Measurements from ENCODE around the gene CLIC2.

Gene CLIC2

DNA sequence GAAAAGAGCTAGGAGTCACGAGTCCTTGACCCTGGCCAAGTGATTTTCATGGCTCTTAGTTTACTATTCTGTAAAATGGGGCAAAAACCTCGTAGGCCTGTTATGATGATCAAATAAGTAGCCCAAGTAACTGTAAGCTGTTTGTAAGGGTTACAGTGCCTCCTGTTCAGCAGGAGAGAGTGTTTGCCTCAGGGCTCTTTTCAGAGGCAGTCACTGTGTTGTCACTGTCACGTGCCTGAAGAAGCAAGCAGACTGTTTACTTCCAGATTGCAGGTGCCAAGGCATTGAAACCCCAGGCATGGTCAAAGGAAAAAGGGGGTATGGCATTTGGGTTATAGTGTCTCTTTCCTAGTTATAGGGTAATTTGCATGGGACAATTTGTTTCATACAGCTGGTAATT lies 74.7 kb downstream of the CLIC2 start:
- H3K4me3 ChIP-seq (ENCODE audit: low read depth, low read length), result no peak overlapping the region
- TF ChIP-seq, protein P1, sequence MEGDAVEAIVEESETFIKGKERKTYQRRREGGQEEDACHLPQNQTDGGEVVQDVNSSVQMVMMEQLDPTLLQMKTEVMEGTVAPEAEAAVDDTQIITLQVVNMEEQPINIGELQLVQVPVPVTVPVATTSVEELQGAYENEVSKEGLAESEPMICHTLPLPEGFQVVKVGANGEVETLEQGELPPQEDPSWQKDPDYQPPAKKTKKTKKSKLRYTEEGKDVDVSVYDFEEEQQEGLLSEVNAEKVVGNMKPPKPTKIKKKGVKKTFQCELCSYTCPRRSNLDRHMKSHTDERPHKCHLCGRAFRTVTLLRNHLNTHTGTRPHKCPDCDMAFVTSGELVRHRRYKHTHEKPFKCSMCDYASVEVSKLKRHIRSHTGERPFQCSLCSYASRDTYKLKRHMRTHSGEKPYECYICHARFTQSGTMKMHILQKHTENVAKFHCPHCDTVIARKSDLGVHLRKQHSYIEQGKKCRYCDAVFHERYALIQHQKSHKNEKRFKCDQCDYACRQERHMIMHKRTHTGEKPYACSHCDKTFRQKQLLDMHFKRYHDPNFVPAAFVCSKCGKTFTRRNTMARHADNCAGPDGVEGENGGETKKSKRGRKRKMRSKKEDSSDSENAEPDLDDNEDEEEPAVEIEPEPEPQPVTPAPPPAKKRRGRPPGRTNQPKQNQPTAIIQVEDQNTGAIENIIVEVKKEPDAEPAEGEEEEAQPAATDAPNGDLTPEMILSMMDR (IDR thresholded peaks at IDR 0.05; ENCODE audit: insufficient read depth, low read length, missing control alignments), result no peak
- ChIA-PET POLR2A (no interaction called here), CTCF (no interaction called here)
- no peak for DNase-seq (ENCODE audit: low read depth, low spot score)

DNA sequence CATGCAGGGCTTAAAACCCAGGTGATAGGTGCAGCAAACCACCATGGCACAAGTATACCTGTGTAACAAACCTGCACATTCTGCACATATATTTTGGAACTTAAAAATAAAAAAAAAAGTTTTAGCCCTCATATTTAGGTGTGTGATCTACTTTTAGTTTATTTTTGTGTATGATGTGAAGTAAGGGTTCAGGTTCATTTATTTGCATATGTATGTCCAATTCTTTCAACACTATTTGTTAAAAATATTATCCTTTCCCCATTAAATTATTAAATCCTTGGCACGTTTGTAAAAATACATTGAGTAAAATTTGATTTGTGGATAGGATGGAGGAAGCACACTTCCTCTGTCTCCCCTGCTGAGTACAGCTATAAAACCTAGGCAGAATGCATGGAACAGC lies 83.0 kb downstream of the CLIC2 start:
- no peak overlapping the region for H3K4me3 ChIP-seq (ENCODE audit: low read depth, low read length)
- ChIA-PET POLR2A (no interaction called here), CTCF (no interaction called here)
- TF ChIP-seq, protein P1 (IDR thresholded peaks at IDR 0.05; ENCODE audit: insufficient read depth, low read length, missing control alignments), result no peak
- DNase-seq (ENCODE audit: low read depth, low spot score), result no peak

DNA sequence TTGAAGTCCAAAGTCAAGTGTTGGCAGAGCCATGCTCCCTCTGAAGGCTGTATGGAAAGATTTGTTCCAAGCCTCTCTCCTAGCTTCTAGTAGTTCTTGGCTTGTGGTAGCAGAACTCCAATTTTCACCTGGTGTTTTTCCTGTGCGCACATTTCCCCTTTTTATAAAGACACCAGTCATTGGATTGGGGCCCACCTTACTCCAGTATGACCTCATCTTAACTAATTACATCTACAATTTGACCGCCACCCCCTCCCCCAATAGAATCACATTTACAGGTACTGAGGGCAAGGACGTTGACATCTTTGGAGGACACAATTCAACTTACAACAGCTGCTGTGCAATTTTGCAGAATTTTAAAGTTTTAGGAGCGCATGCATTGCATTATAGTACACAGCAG lies 86.9 kb downstream of the CLIC2 start:
- H3K4me3 ChIP-seq (ENCODE audit: low read depth, low read length), result no peak overlapping the region
- no peak for DNase-seq (ENCODE audit: low read depth, low spot score)
- POLR2A ChIA-PET, result no interaction called here
- CTCF ChIA-PET, result no interaction called here
- TF ChIP-seq, protein P1 (IDR thresholded peaks at IDR 0.05; ENCODE audit: insufficient read depth, low read length, missing control alignments), result no peak

DNA sequence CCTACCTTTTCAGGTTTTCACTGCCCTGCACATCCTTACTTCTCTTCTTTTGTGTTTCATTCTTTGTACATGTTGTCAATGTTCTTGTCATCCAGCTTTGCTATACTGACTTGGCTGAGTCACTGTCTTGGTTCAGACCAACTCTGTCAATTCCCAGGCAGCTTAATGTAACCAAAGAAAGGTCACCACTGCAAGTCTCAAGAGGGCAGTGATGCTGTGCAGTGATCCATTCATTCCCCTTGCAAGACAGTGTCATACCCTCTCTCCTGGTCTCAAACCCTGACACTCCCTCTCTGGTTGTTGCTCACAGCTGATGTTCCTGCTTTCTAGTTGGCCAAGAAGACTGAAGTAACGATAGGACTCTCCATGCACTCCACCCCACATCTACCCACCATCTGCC lies 87.7 kb downstream of the CLIC2 start:
- no peak overlapping the region for H3K4me3 ChIP-seq (ENCODE audit: low read depth, low read length)
- TF ChIP-seq, protein P1 (IDR thresholded peaks at IDR 0.05; ENCODE audit: insufficient read depth, low read length, missing control alignments), result no peak
- ChIA-PET POLR2A (no interaction called here), CTCF (no interaction called here)
- no peak for DNase-seq (ENCODE audit: low read depth, low spot score)

DNA sequence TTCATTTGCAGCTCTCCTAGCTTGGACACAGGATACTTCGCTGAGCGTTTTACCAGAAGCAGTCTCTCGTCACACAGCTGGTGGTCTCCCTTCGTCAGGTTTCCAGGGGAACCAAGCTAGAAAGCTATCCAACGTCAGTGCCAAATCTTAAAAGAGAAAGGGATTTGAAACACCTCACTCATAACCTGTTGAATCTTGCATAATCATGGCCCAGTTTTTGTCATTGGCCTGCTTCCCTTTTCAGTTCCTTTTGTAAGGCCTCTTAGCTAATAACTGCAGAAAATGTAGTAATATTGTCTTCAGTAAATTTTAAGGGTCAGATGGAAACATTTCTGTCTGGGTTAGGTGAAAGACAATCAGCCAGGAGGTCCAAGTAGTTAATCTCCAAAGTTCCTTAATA lies 92.1 kb downstream of the CLIC2 start:
- POLR2A ChIA-PET, result no interaction called here
- H3K4me3 ChIP-seq (ENCODE audit: low read depth, low read length), result no peak overlapping the region
- TF ChIP-seq, protein P1 (IDR thresholded peaks at IDR 0.05; ENCODE audit: insufficient read depth, low read length, missing control alignments), result no peak
- CTCF ChIA-PET, result no interaction called here
- DNase-seq (ENCODE audit: low read depth, low spot score), result no peak

DNA sequence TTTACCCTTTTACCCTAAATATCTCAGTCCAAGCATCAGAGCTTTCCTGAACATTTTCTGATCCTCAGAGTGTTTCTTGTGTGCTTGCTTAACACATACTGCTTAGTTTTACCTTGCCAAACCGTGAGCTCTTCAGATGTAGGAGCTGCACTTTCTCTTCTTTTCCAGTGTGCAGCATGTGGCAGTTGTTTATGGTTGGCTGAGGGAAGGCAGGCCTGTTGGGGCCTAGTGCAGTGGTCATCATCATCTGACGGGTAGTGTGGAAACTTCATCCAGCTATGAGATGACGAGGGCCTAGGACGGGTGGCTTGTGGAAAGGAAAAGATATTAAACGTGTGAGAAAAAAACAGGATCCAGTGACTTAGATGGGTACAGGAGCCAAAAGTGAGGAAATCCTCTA lies 96.7 kb downstream of the CLIC2 start:
- POLR2A ChIA-PET, result no interaction called here

More for the DNA sequence above, 96.7 kb downstream of the CLIC2 start:
- TF ChIP-seq, protein P1 (IDR thresholded peaks at IDR 0.05; ENCODE audit: insufficient read depth, low read length, missing control alignments), result no peak
- DNase-seq (ENCODE audit: low read depth, low spot score), result no peak
- CTCF ChIA-PET, result interaction anchor here (1.2 kb wide), 1 partner anchor 21 kb away, joined by 6 read pairs; the partner anchor contains the start of gene VBP1
- no peak overlapping the region for H3K4me3 ChIP-seq (ENCODE audit: low read depth, low read length)
